H1 (cell line): ENCODE results near the gene DMXL2. TPM values are rescaled to one million over a fixed set of nuclear protein-coding genes. Genes with fewer than 3 reads are reported as not detected.

Experiments used
- CTCF ChIA-PET: fragments of 300-600 bp; sonication (Branson Sonifier 250); formaldehyde crosslinking; loops from one replicate; lab custom pipeline; 2021; ENCODE audit not compliant: partially characterized antibody; lab: Charles Lee
- POLR2A ChIA-PET: fragments of 300-600 bp; sonication (Branson Sonifier 250); formaldehyde crosslinking; loops from one replicate; lab custom pipeline; 2021; ENCODE audit warnings: inconsistent platforms; ENCODE audit not compliant: partially characterized antibody; lab: Charles Lee
- DNase-seq, 2 experiments: peaks; one replicate each; pipeline versions ENCODE4 v3.0.0 to v3.0.0-alpha.2; 2010 to 2022; ENCODE audit warnings: low spot score in 2 of 2, low read depth in 1 of 2, mixed read lengths in 1 of 2
- FAIRE-seq: peaks from 2 replicates; lab custom pipeline; 2011; peaks lifted over from hg19 to GRCh38; lab: Jason Lieb, UNC
- H2AFZ ChIP-seq: 2 replicates; pipeline ENCODE4 v1.8.1; 2012; ENCODE audit warnings: low read length, inconsistent platforms
- H2AK5ac ChIP-seq: 2 replicates; pipeline ENCODE4 v1.6.1; 2013; ENCODE audit warnings: low read depth, low read length
- H2BK120ac ChIP-seq: replicated peaks from 2 replicates; pipeline ENCODE3; 2013; ENCODE audit warnings: low read depth, low read length, inconsistent platforms
- H2BK12ac ChIP-seq: 2 replicates; pipeline ENCODE4 v1.6.1; 2013; ENCODE audit warnings: low read depth, low read length
- H2BK15ac ChIP-seq: 2 replicates; pipeline ENCODE4 v1.6.1; 2013; ENCODE audit warnings: low read length
- H2BK20ac ChIP-seq: 2 replicates; pipeline ENCODE4 v1.6.1; 2013; ENCODE audit warnings: low read length
- H2BK5ac ChIP-seq: 2 replicates; pipeline ENCODE4 v1.6.1; 2013; ENCODE audit warnings: low read depth, low read length
- H3K14ac ChIP-seq: 2 replicates; pipeline ENCODE4 v1.6.1; 2013; ENCODE audit warnings: inconsistent platforms; ENCODE audit not compliant: insufficient read length
- H3K18ac ChIP-seq: 2 replicates; pipeline ENCODE4 v1.6.1; 2013; ENCODE audit warnings: low read length; ENCODE audit errors: extremely low read depth
- H3K23ac ChIP-seq: 2 replicates; pipeline ENCODE4 v1.6.1; 2013; ENCODE audit warnings: inconsistent platforms; ENCODE audit not compliant: insufficient read length
- H3K23me2 ChIP-seq: 2 replicates; pipeline ENCODE4 v1.6.1; 2013; ENCODE audit warnings: low read depth, low read length
- H3K27ac ChIP-seq: 2 replicates; pipeline ENCODE4 v1.6.1; 2011; ENCODE audit warnings: low read depth, low read length, inconsistent platforms
- H3K27me3 ChIP-seq, 4 experiments: replicated peaks in 1 of 4; 1 replicate in 1 of 4; 2 replicates in 3 of 4; pipeline versions ENCODE4 v1.6.1 to v1.8.1; 2011 to 2013; ENCODE audit warnings: low read length in 3 of 4, mild to moderate bottlenecking in 3 of 4, inconsistent platforms in 2 of 4, mixed read lengths in 2 of 4, moderate library complexity in 1 of 4; ENCODE audit not compliant: control insufficient read depth in 3 of 4, insufficient read depth in 3 of 4; ENCODE audit errors: extremely low read depth in 1 of 4
- H3K36me3 ChIP-seq, 4 experiments: 2 replicates each; pipeline versions ENCODE4 v1.6.1 to v1.8.1; 2011 to 2013; ENCODE audit warnings: mild to moderate bottlenecking in 4 of 4, low read length in 3 of 4, moderate library complexity in 2 of 4, control low read depth in 1 of 4, inconsistent platforms in 1 of 4; ENCODE audit not compliant: insufficient read depth in 4 of 4, control insufficient read depth in 2 of 4
- H3K4ac ChIP-seq: replicated peaks from 2 replicates; pipeline ENCODE3; 2013; ENCODE audit warnings: low read length, low read depth, mixed read lengths, inconsistent platforms; ENCODE audit not compliant: insufficient read length
- H3K4me1 ChIP-seq, 4 experiments: replicated peaks in 1 of 4; 1 replicate in 1 of 4; 2 replicates in 3 of 4; pipeline versions ENCODE4 v1.6.1 to v1.8.1; 2011 to 2013; ENCODE audit warnings: low read length in 3 of 4, inconsistent platforms in 2 of 4, mixed read lengths in 1 of 4; ENCODE audit not compliant: insufficient read depth in 4 of 4, control insufficient read depth in 3 of 4
- H3K4me2 ChIP-seq, 2 experiments: 2 replicates each; pipeline versions ENCODE4 v1.6.1 to v1.8.1; 2011 to 2013; ENCODE audit warnings: low read depth in 2 of 2, low read length in 2 of 2, control low read depth in 1 of 2, inconsistent platforms in 1 of 2, mild to moderate bottlenecking in 1 of 2; ENCODE audit not compliant: insufficient read depth in 1 of 2
- H3K4me3 ChIP-seq, 4 experiments: fragments of 200-600, 300-600 bp in 1 of 4; sonication (generic), shearing (Covaris generic), sonication (Bioruptor Twin) in 1 of 4; 2 replicates each; pipeline versions ENCODE4 v1.5.1 to v1.8.1; 2011 to 2016; ENCODE audit warnings: low read length in 4 of 4, low read depth in 3 of 4, control low read depth in 2 of 4, inconsistent platforms in 2 of 4, mild to moderate bottlenecking in 2 of 4, mixed read lengths in 1 of 4, moderate library complexity in 1 of 4; ENCODE audit not compliant: insufficient read depth in 2 of 4; ENCODE audit errors: extremely low read depth in 1 of 4
- H3K56ac ChIP-seq: replicated peaks from 2 replicates; pipeline ENCODE3; 2013; ENCODE audit warnings: low read depth, mild to moderate bottlenecking, mixed read lengths, low read length, inconsistent platforms; ENCODE audit not compliant: insufficient read length
- H3K79me1 ChIP-seq: 2 replicates; pipeline ENCODE4 v1.6.1; 2013; ENCODE audit warnings: low read depth, low read length, control low read depth
- H3K79me2 ChIP-seq, 2 experiments: 2 replicates each; pipeline versions ENCODE4 v1.6.1 to v1.8.1; 2012 to 2013; ENCODE audit warnings: low read length in 2 of 2, mild to moderate bottlenecking in 2 of 2, inconsistent platforms in 1 of 2; ENCODE audit not compliant: insufficient read depth in 2 of 2, control insufficient read depth in 1 of 2
- H3K9ac ChIP-seq, 4 experiments: replicated peaks in 1 of 4; 1 replicate in 1 of 4; 2 replicates in 3 of 4; pipeline versions ENCODE4 v1.6.1 to v1.8.1; 2011 to 2013; ENCODE audit warnings: low read depth in 3 of 4, low read length in 3 of 4, control low read depth in 2 of 4, mild to moderate bottlenecking in 2 of 4, moderate library complexity in 2 of 4, inconsistent platforms in 1 of 4; ENCODE audit errors: extremely low read depth in 1 of 4
- H3K9me3 ChIP-seq, 2 experiments: 2 replicates each; pipeline versions ENCODE4 v1.6.1 to v1.8.1; 2012 to 2013; ENCODE audit warnings: mild to moderate bottlenecking in 2 of 2, moderate library complexity in 2 of 2, control low read depth in 1 of 2, inconsistent platforms in 1 of 2, low read depth in 1 of 2, low read length in 1 of 2, mixed read lengths in 1 of 2; ENCODE audit not compliant: insufficient read depth in 2 of 2
- H4K20me1 ChIP-seq, 2 experiments: replicated peaks in 1 of 2; 2 replicates each; pipeline versions ENCODE3 to v1.8.1; 2011 to 2013; ENCODE audit warnings: inconsistent platforms in 2 of 2, low read length in 2 of 2, mild to moderate bottlenecking in 1 of 2; ENCODE audit not compliant: insufficient read depth in 2 of 2, control insufficient read depth in 1 of 2
- H4K5ac ChIP-seq: 2 replicates; pipeline ENCODE4 v1.6.1; 2013; ENCODE audit warnings: low read length, low read depth, mixed read lengths, inconsistent platforms; ENCODE audit not compliant: insufficient read length
- H4K8ac ChIP-seq: 2 replicates; pipeline ENCODE4 v1.8.0; 2013; ENCODE audit warnings: mild to moderate bottlenecking, moderate library complexity, low read length, inconsistent platforms; ENCODE audit not compliant: insufficient read depth; ENCODE audit errors: extremely low read depth
- H4K91ac ChIP-seq: replicated peaks from 2 replicates; pipeline ENCODE3; 2013; ENCODE audit warnings: low read length, mixed read lengths, inconsistent platforms; ENCODE audit not compliant: insufficient read length
- ATF2 ChIP-seq: IDR thresholded peaks from 2 replicates; pipeline ENCODE4 v1.6.1; 2012; ENCODE audit warnings: low read length, inconsistent platforms
- ATF3 ChIP-seq: IDR thresholded peaks from 2 replicates; pipeline ENCODE4 v1.6.1; 2011; ENCODE audit warnings: low read depth, mild to moderate bottlenecking, low read length; ENCODE audit not compliant: insufficient read depth
- CHD1 ChIP-seq: IDR thresholded peaks from 2 replicates; pipeline ENCODE4 v1.6.1; 2012; ENCODE audit warnings: low read depth, low read length, improper control_type of control experiment
- CREB1 ChIP-seq: IDR thresholded peaks from 2 replicates; pipeline ENCODE4 v1.6.1; 2012; ENCODE audit warnings: inconsistent platforms
- GTF2F1 ChIP-seq: IDR thresholded peaks from 2 replicates; pipeline ENCODE4 v1.6.1; 2012; ENCODE audit warnings: low read depth, low read length, improper control_type of control experiment, borderline replicate concordance
- KDM1A ChIP-seq: fragments of 200-600, 300-600 bp; sonication (generic); IDR thresholded peaks from 2 replicates; pipeline ENCODE4 v1.7.1; 2016; ENCODE audit warnings: mild to moderate bottlenecking, low read length, borderline replicate concordance
- POLR2AphosphoS5 ChIP-seq: IDR thresholded peaks from 2 replicates; pipeline ENCODE4 v1.6.1; 2011; ENCODE audit warnings: low read depth, low read length
- SAP30 ChIP-seq: fragments of 300-600 bp; sonication (generic); IDR thresholded peaks from 2 replicates; pipeline ENCODE4 v1.7.1; 2012; ENCODE audit warnings: low read length, moderate library complexity, mild to moderate bottlenecking, inconsistent platforms; ENCODE audit not compliant: insufficient read depth, insufficient replicate concordance
- SP4 ChIP-seq: IDR thresholded peaks from 2 replicates; pipeline ENCODE4 v1.6.1; 2012; ENCODE audit warnings: low read length, inconsistent platforms
- TBP ChIP-seq: IDR thresholded peaks from 2 replicates; pipeline ENCODE4 v1.6.1; 2011; ENCODE audit warnings: low read depth, low read length, improper control_type of control experiment
- TEAD4 ChIP-seq: IDR thresholded peaks from 2 replicates; pipeline ENCODE4 v1.6.1; 2012; ENCODE audit warnings: low read depth, low read length, inconsistent platforms, mixed read lengths
- WGBS, 2 experiments: shearing (Covaris generic) in 1 of 2; methylation state at CpG; one replicate each; pipeline versions ENCODE4 v1.1.6 to v1.1.7; 2013 to 2015; ENCODE audit warnings: low lambda C conversion rate in 2 of 2, mixed read lengths in 2 of 2, inconsistent platforms in 1 of 2, low coverage in 1 of 2, missing lambda C conversion rate in 1 of 2; ENCODE audit not compliant: insufficient replicate concordance in 2 of 2, insufficient coverage in 1 of 2, insufficient read length in 1 of 2; ENCODE audit errors: extremely low coverage in 1 of 2, missing lambda C conversion rate in 1 of 2; 5-methylcytosine and 5-hydroxymethylcytosine counted together
- polyA plus RNA-seq, 7 experiments: library from polyadenylated mRNA; depleted of rRNA in 3 of 7; stranded (reverse) in 5 of 7; unstranded in 2 of 7; fragments of >200 nt in 5 of 7; fragments of 200-250 nt in 2 of 7; gene quantifications; 1 replicate in 5 of 7; 2 replicates in 1 of 7; 4 replicates in 1 of 7; pipeline versions ENCODE4 v1.2.1 to v1.2.3, GENCODE V29; 2011 to 2013; ENCODE audit warnings: missing spikeins in 2 of 7, mixed read lengths in 2 of 7
- total RNA-seq: library from RNA; stranded (reverse); fragmentation: NEBNext Ultra II Directional; extraction: Animal tissue kit (Norgen Biotek cat#: 25700); gene quantifications from 2 replicates; pipeline ENCODE4 v1.2.1, GENCODE V29; 2021

DMXL2 gene
- total and polyA plus RNA-seq, 2 of the 8 experiments (the other 6 are each of a cell fraction or from before 2014, with no cell fraction given), result 9.5 to 10.6 TPM

- Histone ChIP-seq H3K79me2 (no peaks in the 10 kb centered on the region; a peak in 1 of 4 replicates), H2AK5ac (no peak overlapping the region), H4K8ac (no peak overlapping the region), H3K23me2 (peaks cover 6% of the 10 kb centered on the region; the same call in 1 of the 2 replicates), H3K4ac (no peak overlapping the region), H3K56ac (no peak overlapping the region), H2BK5ac (no peak overlapping the region), H3K9me3 (no peaks in the 10 kb centered on the region), H3K27me3 (peaks cover 0 to 10% (median 4%) of the 10 kb centered on the region in 4 experiments; a peak in 5 of 7 replicates), H4K91ac (no peak overlapping the region), H2AFZ (peak overlapping the region; percentile 7; the same call in 1 of the 2 replicates), H3K18ac (no peak overlapping the region), H2BK20ac (no peak overlapping the region), H2BK12ac (no peak overlapping the region), H3K9ac (no peak overlapping the region), H3K4me1 (peaks cover 0 to 5% (median 4%) of the 10 kb centered on the region in 4 experiments; a peak in 4 of 7 replicates), H4K5ac (no peak overlapping the region), H3K27ac (no peak overlapping the region), H3K79me1 (no peaks in the 10 kb centered on the region), H2BK120ac (no peak overlapping the region), H3K4me3 (peak overlapping the region; percentile 92 to 99 (median 96)), H4K20me1 (peaks cover 0 to 3% of the 10 kb centered on the region in 2 experiments), H3K4me2 (peak overlapping the region; percentile 86 to 96), H3K23ac (no peak overlapping the region), H3K14ac (no peak overlapping the region), H3K36me3 (no peaks in the 10 kb centered on the region), H2BK15ac (no peak overlapping the region)
- 31% methylated on average over 8 of the region's 8 CpGs; no CpG with 5 or more reads in 1 of the 2 experiments for WGBS, 2 experiments
- no peak for FAIRE-seq
- CTCF ChIA-PET, result interaction anchor here (1.1 kb wide), 1 partner anchor 153 kb away, joined by 3 read pairs; no protein-coding TSS in a partner anchor
- no peak for DNase-seq
- POLR2A ChIA-PET, result interaction anchor here (0.5 to 1.2 kb wide), 3 partner anchors 101 to 1419 kb away, joined by 3 read pairs; no protein-coding TSS in a partner anchor
- TF ChIP-seq CHD1 (no peak), GTF2F1 (no peak), SP4 (no peak), TBP (no peak), ATF2 (no peak), ATF3 (no peak), SAP30 (no peak), CREB1 (no peak), KDM1A (no peak), TEAD4 (no peak), POLR2AphosphoS5 (no peak)
Observed at GRCh38 chr15:51623386-51623938, 891 bp upstream of the DMXL2 start.
